Neural cell (in vitro differentiated cells): ENCODE measurements around the gene DOK6. TPM values are rescaled to one million over a fixed set of nuclear protein-coding genes. Genes with fewer than 3 reads are reported as not detected.

Experiments
- H2AFZ ChIP-seq: fragments of 200-600, 300-800 bp; sonication (generic), shearing (Covaris generic); 2 replicates; pipeline ENCODE4 v1.6.0; 2014; ENCODE audit warnings: low read depth, mild to moderate bottlenecking, antibody characterized with exemption, low read length, moderate library complexity
- H3F3A ChIP-seq: fragments of 200-600 bp; shearing (Covaris generic); 2 replicates; pipeline ENCODE4 v1.6.1; 2016; ENCODE audit warnings: mild to moderate bottlenecking, moderate library complexity, mixed read lengths, antibody characterized with exemption, low read length; ENCODE audit not compliant: insufficient read depth, poor library complexity, severe bottlenecking
- H3K27ac ChIP-seq: fragments of 200-600, 300-800 bp; sonication (generic), shearing (Covaris generic); 2 replicates; pipeline ENCODE4 v1.5.1; 2014; ENCODE audit warnings: mild to moderate bottlenecking, low read length, moderate library complexity
- H3K27me3 ChIP-seq: fragments of 300-800, 200-600 bp; sonication (generic), shearing (Covaris generic); 2 replicates; pipeline ENCODE4 v1.6.0; 2014; ENCODE audit warnings: mild to moderate bottlenecking, low read depth, low read length, moderate library complexity; ENCODE audit not compliant: insufficient read depth
- H3K36me3 ChIP-seq: fragments of 300-800, 200-600 bp; sonication (generic), shearing (Covaris generic); 2 replicates; pipeline ENCODE4 v1.5.1; 2014; ENCODE audit warnings: mild to moderate bottlenecking, antibody characterized with exemption, low read length, moderate library complexity; ENCODE audit not compliant: insufficient read depth
- H3K4me2 ChIP-seq: fragments of 300-800, 200-600 bp; sonication (generic), shearing (Covaris generic); 2 replicates; pipeline ENCODE4 v1.6.0; 2014; ENCODE audit warnings: mild to moderate bottlenecking, low read length
- H3K4me3 ChIP-seq: fragments of 300-800, 200-600 bp; sonication (generic), shearing (Covaris generic); 2 replicates; pipeline ENCODE4 v1.5.1; 2014; ENCODE audit warnings: mild to moderate bottlenecking, low read length, moderate library complexity
- H3K79me2 ChIP-seq: fragments of 200-600 bp; shearing (Covaris generic); replicated peaks from 2 replicates; pipeline ENCODE4 v1.6.0; 2014; ENCODE audit warnings: mild to moderate bottlenecking, low read length, moderate library complexity; ENCODE audit not compliant: insufficient read depth
- H3K9ac ChIP-seq: fragments of 300-800, 200-600 bp; sonication (generic), shearing (Covaris generic); 2 replicates; pipeline ENCODE4 v1.6.1; 2016; ENCODE audit warnings: mild to moderate bottlenecking, low read length, mixed read lengths
- H3K9me2 ChIP-seq: fragments of 200-600 bp; shearing (Covaris generic); 2 replicates; pipeline ENCODE4 v1.6.1; 2016; ENCODE audit warnings: mild to moderate bottlenecking, low read length, mixed read lengths; ENCODE audit not compliant: insufficient read depth
- H3K9me3 ChIP-seq: fragments of 200-600, 300-800 bp; sonication (generic), shearing (Covaris generic); 2 replicates; pipeline ENCODE4 v1.6.1; 2016; ENCODE audit warnings: mild to moderate bottlenecking, mixed run types, low read length, moderate library complexity, mixed read lengths
- H4K20me1 ChIP-seq: fragments of 200-600 bp; shearing (Covaris generic); 2 replicates; pipeline ENCODE4 v1.6.1; 2016; ENCODE audit warnings: mild to moderate bottlenecking, mixed run types; ENCODE audit not compliant: insufficient read depth
- EP300 ChIP-seq: fragments of 450-650 bp; conservative IDR thresholded peaks from 2 replicates; pipeline ENCODE4 v1.6.1; 2014; ENCODE audit warnings: antibody characterized with exemption, mild to moderate bottlenecking, moderate library complexity; ENCODE audit not compliant: poor library complexity, severe bottlenecking
- EZH2 ChIP-seq: fragments of 200-600, 300-800 bp; shearing (Covaris generic), sonication (generic); IDR thresholded peaks from 2 replicates; pipeline ENCODE4 v1.6.1; 2014; ENCODE audit warnings: antibody characterized with exemption, low read length, borderline replicate concordance, mild to moderate bottlenecking; ENCODE audit not compliant: insufficient read depth, poor library complexity, severe bottlenecking
- MXI1 ChIP-seq: fragments of 450-650 bp; conservative IDR thresholded peaks from 2 replicates; pipeline ENCODE4 v1.6.1; 2014; ENCODE audit warnings: antibody characterized with exemption, mild to moderate bottlenecking; ENCODE audit not compliant: poor library complexity, severe bottlenecking
- POLR2AphosphoS5 ChIP-seq: IDR thresholded peaks from 2 replicates; pipeline ENCODE4 v1.6.1; 2012
- RAD21 ChIP-seq: fragments of 450-650 bp; conservative IDR thresholded peaks from 2 replicates; pipeline ENCODE4 v1.6.1; 2014; ENCODE audit warnings: antibody characterized with exemption, mild to moderate bottlenecking, moderate library complexity
- SMC3 ChIP-seq: fragments of 450-650 bp; conservative IDR thresholded peaks from 2 replicates; pipeline ENCODE4 v1.6.1; 2014; ENCODE audit warnings: antibody characterized with exemption, mild to moderate bottlenecking, moderate library complexity; ENCODE audit not compliant: poor library complexity
- TAF1 ChIP-seq: IDR thresholded peaks from 2 replicates; pipeline ENCODE4 v1.6.1; 2012; ENCODE audit warnings: low read depth
- polyA plus RNA-seq: library from polyadenylated mRNA; depleted of rRNA; stranded (reverse); fragments of >200 nt; gene quantifications from 2 replicates; pipeline ENCODE4 v1.2.3, GENCODE V29; 2014
- TF ChIP-seq, protein P1 (sequence below): IDR thresholded peaks from 2 replicates; pipeline ENCODE4 v1.6.1; 2012; ENCODE audit warnings: borderline replicate concordance
- TF ChIP-seq, protein P2 (sequence below): fragments of 450-650 bp; IDR thresholded peaks from 2 replicates; pipeline ENCODE4 v1.5.1; 2014; ENCODE audit warnings: antibody characterized with exemption, mild to moderate bottlenecking, moderate library complexity; ENCODE audit not compliant: poor library complexity, severe bottlenecking

The DOK6 gene
- polyA plus RNA-seq, 1 donor from 2014 or later = 9.7 TPM

DNA sequence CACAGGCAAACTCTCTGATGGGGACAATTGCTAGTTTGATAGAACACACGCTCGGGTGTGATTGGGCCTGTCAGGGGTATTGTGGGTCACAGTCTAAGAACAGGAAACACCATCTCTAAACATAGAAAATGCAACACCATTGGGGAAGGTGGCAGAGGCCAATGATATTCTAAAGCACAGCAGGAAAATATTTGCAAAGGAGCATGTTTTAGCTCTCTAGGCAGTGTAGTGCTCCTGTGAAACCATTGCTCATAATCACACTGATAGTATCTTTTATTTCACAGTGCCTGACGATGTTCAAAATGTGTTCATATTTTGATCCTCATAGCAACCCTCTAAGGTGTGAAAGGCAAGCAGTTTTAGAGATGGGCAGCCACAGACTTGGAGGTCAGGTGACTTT, 322.7 kb downstream of the DOK6 start:
- Histone ChIP-seq H3K4me2 (no peak overlapping the region), H2AFZ (no peak overlapping the region)
- TF ChIP-seq, protein P1, sequence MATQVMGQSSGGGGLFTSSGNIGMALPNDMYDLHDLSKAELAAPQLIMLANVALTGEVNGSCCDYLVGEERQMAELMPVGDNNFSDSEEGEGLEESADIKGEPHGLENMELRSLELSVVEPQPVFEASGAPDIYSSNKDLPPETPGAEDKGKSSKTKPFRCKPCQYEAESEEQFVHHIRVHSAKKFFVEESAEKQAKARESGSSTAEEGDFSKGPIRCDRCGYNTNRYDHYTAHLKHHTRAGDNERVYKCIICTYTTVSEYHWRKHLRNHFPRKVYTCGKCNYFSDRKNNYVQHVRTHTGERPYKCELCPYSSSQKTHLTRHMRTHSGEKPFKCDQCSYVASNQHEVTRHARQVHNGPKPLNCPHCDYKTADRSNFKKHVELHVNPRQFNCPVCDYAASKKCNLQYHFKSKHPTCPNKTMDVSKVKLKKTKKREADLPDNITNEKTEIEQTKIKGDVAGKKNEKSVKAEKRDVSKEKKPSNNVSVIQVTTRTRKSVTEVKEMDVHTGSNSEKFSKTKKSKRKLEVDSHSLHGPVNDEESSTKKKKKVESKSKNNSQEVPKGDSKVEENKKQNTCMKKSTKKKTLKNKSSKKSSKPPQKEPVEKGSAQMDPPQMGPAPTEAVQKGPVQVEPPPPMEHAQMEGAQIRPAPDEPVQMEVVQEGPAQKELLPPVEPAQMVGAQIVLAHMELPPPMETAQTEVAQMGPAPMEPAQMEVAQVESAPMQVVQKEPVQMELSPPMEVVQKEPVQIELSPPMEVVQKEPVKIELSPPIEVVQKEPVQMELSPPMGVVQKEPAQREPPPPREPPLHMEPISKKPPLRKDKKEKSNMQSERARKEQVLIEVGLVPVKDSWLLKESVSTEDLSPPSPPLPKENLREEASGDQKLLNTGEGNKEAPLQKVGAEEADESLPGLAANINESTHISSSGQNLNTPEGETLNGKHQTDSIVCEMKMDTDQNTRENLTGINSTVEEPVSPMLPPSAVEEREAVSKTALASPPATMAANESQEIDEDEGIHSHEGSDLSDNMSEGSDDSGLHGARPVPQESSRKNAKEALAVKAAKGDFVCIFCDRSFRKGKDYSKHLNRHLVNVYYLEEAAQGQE = no peak
- TF ChIP-seq MXI1 (no peak), SMC3 (no peak), POLR2AphosphoS5 (no peak), EP300 (no peak), EZH2 (no peak), RAD21 (no peak), TAF1 (no peak)
- TF ChIP-seq, protein P2, sequence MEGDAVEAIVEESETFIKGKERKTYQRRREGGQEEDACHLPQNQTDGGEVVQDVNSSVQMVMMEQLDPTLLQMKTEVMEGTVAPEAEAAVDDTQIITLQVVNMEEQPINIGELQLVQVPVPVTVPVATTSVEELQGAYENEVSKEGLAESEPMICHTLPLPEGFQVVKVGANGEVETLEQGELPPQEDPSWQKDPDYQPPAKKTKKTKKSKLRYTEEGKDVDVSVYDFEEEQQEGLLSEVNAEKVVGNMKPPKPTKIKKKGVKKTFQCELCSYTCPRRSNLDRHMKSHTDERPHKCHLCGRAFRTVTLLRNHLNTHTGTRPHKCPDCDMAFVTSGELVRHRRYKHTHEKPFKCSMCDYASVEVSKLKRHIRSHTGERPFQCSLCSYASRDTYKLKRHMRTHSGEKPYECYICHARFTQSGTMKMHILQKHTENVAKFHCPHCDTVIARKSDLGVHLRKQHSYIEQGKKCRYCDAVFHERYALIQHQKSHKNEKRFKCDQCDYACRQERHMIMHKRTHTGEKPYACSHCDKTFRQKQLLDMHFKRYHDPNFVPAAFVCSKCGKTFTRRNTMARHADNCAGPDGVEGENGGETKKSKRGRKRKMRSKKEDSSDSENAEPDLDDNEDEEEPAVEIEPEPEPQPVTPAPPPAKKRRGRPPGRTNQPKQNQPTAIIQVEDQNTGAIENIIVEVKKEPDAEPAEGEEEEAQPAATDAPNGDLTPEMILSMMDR = no peak

DNA sequence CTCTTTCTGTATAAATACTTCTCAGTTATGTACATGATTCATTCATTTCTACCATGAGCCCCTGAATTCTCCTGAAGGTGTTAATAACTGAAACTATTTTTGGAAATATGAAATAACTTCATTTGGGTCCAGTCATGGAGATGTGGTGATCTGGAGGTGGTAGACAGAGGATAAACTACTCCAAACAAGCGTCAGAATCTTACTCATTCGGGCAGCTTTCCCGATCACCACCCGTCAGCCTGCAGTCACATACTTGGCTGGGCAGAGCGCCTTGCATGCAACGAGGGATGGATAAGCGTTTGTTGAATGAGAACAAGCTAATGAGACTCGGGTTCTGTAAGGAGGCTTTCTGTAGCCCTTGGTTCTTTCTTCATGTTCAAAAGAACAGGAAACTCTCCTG, 324.3 kb downstream of the DOK6 start:
- Histone ChIP-seq H3K27me3 (no peaks in the 10 kb centered on the region), H3F3A (no peaks in the 10 kb centered on the region), H3K9ac (no peak overlapping the region), H3K4me3 (no peak overlapping the region), H2AFZ (no peak overlapping the region), H3K79me2 (no peaks in the 10 kb centered on the region), H3K4me2 (no peak overlapping the region), H3K27ac (no peak overlapping the region), H3K9me2 (no peaks in the 10 kb centered on the region), H3K36me3 (no peaks in the 10 kb centered on the region), H3K9me3 (no peaks in the 10 kb centered on the region), H4K20me1 (no peaks in the 10 kb centered on the region)
- TF ChIP-seq TAF1 (no peak), RAD21 (no peak), MXI1 (no peak), POLR2AphosphoS5 (no peak), SMC3 (no peak), EZH2 (no peak), EP300 (no peak)
- TF ChIP-seq, protein P1 = no peak
- TF ChIP-seq, protein P2 = no peak

More for the DNA sequence above, 322.7 kb downstream of the DOK6 start:
- Histone ChIP-seq H3K9ac (no peak overlapping the region), H4K20me1 (no peaks in the 10 kb centered on the region), H3K4me3 (no peak overlapping the region), H3K79me2 (no peaks in the 10 kb centered on the region), H3K9me2 (no peaks in the 10 kb centered on the region), H3K36me3 (no peaks in the 10 kb centered on the region), H3K27me3 (no peaks in the 10 kb centered on the region), H3K9me3 (no peaks in the 10 kb centered on the region), H3K27ac (no peak overlapping the region), H3F3A (no peaks in the 10 kb centered on the region)
